ENCODE measurements around the gene PRKCG.

PRKCG gene

DNA sequence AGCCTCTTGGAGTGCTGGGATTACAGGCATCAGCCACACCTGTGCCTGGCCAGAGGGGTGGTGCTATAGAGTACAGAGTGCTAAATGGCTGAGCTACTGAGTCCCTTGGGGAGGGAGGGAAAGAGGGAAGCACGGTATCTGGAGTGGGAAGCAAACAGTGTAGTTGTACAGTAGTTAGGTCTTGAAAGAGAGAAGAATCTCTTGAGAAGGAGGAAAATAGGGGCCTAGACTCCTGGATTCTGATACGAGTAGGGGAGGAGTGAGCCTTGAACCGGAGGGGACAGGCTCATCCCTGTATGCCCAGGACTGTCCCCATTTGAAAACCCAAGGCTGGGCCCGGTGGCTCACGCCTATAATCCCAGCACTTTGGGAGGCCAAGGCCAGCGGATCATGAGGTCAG, 9.2 kb upstream of the PRKCG start:
- DNase-seq (no peak), ATAC-seq (no peak)

DNA sequence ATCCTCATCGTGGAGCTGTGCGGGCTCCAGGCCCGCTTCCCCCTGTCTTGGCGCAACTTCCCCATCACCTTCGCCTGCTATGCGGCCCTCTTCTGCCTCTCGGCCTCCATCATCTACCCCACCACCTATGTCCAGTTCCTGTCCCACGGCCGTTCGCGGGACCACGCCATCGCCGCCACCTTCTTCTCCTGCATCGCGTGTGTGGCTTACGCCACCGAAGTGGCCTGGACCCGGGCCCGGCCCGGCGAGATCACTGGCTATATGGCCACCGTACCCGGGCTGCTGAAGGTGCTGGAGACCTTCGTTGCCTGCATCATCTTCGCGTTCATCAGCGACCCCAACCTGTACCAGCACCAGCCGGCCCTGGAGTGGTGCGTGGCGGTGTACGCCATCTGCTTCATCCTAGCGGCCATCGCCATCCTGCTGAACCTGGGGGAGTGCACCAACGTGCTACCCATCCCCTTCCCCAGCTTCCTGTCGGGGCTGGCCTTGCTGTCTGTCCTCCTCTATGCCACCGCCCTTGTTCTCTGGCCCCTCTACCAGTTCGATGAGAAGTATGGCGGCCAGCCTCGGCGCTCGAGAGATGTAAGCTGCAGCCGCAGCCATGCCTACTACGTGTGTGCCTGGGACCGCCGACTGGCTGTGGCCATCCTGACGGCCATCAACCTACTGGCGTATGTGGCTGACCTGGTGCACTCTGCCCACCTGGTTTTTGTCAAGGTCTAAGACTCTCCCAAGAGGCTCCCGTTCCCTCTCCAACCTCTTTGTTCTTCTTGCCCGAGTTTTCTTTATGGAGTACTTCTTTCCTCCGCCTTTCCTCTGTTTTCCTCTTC, 8.0 kb upstream of the PRKCG start:
- ATAC-seq (no peak), DNase-seq (no peak)

DNA sequence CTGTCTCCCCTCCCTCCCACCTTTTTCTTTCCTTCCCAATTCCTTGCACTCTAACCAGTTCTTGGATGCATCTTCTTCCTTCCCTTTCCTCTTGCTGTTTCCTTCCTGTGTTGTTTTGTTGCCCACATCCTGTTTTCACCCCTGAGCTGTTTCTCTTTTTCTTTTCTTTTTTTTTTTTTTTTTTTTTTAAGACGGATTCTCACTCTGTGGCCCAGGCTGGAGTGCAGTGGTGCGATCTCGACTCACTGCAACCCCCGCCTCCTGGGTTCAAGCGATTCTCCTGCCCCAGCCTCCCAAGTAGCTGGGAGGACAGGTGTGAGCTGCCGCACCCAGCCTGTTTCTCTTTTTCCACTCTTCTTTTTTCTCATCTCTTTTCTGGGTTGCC, 7.4 kb upstream of the PRKCG start:
- ATAC-seq (no peak), DNase-seq (no peak)

DNA sequence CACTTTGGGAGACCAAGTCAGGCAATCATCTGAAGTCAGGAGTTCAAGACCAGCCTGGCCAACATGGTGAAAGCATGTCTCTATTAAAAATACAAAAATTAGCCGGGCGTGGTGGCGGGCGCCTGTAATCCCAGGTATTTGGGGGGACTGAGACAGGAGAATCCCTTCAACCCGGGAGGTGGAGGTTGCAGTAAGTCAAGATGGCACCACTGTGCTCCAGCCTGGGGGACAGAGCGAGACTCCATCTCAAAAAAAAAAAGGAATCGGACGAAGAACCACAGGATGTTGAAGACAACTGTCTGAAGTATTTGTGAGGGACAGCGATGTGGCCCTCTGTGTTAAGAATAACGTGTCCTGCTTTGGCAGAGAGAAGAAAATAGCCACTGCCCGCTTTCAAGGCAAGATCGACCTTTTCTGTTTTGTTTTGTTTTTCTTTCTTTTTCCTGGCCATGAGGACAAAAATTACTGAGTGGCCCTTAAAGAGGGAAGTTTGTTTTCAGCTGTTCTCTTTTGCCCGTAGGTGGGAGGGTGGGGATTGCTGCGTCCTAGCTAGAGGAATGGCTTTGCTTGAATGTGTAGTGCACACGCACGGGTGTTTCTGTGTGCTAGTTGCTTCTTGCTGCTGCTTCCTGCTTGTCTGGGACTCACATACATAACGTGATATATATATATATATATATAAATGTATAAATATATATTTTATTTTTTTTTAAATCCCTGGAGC, 6.2 kb upstream of the PRKCG start:
- DNase-seq = no peak
- ATAC-seq = no peak

DNA sequence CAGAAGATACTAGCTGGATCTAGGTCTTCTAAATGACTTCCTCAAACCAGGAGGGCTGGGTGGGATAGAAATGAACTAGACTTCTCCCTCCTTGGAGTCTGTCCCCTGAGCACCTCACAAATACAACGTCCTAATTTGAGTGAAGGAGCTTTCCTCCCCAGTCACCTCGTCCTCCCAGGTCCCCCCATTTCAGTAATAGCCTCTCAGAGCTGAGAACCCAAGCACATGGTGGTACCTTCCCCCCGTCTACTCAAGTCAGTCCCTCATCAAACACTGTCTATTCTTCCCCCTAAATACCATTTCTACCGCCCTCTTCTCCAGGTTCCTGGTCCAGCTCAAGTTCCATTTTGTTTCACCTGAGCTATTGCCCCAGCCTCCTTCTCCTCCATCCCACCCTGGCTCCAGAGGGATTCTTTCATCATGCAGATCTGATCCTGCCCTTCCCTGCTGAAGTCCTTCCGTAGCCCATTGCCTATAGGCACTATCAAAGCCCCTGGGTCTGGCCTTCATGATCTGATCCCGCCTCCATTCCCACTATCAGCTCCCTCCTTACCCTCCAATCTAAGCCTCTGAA, 5.3 kb upstream of the PRKCG start:
- no peak for ATAC-seq
- no peak for DNase-seq

DNA sequence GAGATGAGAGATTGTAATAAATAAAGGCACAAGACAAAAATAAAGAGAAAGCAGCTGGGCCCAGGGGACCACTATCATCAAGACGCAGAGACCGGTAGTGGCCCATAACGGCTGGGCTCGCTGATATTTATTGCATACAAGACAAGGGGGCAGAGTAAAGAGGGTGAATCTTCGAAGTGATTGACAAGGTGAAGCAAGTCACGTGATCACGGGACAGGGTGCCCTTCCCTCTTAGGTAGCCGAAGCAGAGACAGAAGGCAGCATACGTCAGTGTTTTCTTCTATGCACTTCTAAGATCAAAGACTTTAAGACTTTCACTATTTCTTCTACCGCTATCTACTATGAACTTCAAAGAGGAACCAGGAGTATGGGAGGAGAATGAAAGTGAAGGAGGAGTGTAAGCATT, 4.6 kb upstream of the PRKCG start:
- no peak for ATAC-seq
- DNase-seq = no peak

DNA sequence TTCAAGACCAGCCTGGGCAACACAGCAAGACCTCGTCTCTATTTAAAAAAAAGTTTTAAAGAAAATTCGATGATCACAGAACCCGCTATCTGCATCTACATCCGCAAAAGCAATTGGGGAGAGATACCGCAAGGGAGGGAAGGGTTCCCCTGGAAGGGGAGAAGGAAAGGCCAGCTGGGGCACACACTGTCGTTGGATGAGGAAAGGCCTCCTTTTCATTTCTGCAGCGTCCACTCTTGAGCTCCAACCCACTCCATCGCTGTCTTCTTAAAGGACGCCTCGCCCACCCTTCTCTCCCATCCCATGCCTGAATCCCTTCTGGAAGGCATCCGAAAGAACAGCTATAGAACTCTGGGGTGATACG, 3.2 kb upstream of the PRKCG start:
- no peak for ATAC-seq
- DNase-seq = no peak

DNA sequence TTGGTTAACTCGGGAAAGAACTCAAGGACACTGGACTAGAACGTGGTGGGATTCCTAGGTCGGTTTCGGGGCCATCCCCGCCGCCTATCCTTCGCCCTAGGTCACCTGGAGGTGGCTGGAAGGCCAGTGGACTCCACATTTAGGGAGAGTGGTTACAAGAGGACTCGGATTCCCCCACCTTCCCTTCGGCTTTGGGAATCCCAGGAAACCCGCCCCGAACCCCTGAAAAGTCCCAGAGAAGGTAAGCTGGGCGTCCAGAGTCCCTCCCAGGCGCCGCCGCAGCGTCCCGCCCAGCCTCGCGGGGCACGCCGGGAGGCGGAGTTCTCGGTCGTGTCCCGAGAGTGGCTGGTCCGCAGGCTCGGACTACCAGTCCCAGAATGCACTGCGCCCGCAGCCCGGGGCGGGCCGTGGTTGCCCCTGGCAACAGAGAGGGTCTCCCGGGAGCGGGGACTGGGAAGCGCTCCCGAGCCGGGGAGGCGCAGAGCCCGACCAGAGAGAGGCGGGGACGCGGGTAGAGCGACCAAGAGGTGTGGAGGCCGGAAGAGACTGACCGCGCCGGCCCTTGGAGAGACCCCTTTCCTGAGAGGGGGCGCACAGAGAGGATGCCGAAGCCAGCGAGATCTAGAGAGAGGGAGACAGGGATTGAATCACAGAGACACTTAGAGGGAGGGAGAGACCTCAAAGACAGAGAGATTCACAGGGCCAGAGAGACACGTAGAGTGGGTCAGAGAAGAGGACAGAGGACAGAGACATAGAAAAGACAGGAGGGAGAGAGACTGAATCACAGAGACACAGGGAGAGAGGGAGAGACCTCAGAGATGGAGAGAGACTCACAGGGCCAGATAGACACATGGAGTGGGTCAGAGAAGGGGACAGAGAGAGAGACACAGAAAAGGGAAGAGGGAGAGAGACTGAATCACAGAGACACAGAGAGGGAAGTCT, 2.6 kb upstream of the PRKCG start:
- peak; percentile 91 for DNase-seq
- peak; percentile 96 for ATAC-seq

DNA sequence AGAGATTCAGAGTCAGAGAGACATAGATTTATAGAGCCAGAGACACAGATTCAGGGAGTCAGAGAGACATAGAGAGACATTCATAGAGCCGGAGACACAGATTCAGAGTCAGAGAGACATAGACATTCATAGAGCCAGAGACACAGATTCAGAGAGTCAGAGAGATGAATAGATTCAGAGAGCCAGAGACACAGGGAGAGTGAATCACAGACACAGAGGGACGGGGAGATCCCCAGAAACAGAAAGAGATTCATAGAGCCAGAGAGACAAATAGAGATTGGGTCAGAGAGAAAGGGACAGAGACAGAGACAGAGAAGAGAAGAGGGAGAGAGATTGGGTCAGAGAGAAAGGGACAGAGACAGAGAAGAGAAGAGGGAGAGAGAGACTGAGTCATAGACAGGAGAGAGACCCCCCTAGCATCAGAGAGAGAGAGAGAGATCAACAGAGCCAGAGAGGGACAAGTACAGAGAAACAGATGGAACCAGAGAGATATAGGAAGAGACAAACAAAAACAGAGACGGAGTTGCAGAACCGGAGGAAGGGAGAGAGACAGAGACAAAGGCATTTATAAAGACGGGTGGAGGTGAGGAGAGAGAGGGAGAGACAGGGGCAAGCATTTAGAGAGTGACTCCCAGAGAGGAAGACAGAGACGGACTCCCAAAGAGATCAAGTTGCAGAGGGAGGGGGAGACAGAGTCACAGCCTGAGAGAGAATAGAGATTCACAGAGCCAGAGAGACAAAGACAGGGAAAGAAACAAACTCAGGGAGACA, 1.1 kb upstream of the PRKCG start:
- no peak for ATAC-seq
- no peak for DNase-seq

DNA sequence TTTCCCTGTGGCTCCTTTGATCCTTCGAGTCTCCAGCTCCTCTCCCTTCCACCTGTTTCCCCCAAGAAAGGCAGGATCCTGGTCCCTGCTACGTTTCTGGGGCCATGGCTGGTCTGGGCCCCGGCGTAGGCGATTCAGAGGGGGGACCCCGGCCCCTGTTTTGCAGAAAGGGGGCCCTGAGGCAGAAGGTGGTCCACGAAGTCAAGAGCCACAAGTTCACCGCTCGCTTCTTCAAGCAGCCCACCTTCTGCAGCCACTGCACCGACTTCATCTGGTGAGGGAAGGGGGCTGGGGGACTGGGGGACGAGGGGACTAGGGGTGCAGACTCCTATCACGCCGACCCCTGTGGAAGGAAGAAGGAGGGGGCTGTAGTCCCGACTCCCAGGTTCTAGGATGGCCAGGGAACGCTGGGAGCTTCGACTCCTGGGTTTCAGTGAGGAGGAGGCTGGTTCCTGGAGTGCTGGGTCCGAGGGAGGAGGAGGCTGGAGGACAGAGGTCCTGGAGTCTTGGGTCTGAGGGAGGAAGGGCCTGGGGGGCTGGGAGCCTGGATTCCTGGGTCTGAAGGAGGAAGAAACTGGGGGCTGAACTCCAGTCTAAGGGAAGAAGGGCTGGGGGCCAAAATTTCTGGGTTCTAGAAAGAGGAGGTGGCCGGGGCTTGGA, 524 bp downstream of the PRKCG start:
- ATAC-seq (no peak), DNase-seq (no peak)

DNA sequence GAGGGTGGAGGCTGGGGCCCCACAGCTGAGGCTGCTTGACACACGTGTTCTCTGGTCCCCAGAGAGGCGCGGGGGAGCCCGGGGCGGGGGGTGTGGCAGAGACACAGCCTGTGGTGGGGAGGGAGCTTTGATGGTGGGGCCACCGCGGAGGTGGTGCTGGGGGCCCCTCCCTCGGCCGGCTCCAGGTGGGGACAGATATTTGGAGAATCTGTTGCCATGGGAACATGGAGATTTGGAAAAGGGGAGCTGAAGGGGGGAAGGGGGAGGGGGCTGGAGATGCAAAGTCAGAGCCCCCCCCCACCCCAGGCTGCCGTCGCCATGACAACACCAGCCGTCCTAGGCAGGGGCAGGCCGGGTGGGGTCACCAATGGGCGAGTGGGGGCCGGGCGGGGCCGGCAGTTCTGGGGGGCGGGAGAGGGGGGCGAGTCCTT, 1.2 kb downstream of the PRKCG start:
- ATAC-seq (no peak), DNase-seq (no peak)

DNA sequence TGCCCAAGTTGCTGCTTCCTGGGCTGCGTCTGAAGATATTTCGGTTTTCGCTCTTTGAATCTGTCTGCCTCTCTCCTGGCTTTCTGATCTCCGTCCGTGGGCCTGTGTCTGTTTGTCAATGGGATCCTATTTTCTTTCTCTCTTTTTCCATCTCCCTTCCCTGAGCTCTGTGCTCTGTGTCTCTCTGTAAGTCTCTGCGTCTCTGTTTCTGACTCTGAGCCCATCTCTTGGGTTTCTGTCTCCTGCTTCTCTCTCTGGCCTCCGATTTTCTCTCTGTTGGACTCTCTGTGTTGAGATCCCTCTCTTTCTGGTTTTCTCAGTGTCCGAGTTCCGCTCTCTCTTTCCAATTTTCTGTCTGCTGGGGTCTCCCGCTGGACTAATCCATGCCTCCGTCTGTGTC, 1.7 kb downstream of the PRKCG start:
- ATAC-seq (no peak), DNase-seq (no peak)

DNA sequence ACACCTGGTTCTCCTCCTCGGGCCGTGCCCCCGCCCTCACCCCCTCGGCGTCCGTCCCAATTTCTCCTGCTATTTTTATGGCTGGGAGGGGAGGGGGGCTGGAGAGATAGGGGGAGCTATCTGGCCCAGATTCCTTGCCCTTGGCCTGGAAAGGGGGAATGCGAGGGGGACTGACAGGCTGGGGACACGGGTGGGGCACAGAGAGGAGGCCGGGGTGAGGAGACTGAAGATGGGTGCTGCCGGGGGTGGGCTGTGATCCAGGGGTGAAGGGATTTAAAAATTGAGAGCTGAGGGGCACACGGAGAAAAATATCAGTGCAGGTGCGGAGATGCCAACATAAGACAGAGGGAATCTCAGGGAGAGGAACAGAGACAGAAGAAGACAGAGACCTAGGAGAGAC, 2.3 kb downstream of the PRKCG start:
- ATAC-seq (no peak), DNase-seq (no peak)

DNA sequence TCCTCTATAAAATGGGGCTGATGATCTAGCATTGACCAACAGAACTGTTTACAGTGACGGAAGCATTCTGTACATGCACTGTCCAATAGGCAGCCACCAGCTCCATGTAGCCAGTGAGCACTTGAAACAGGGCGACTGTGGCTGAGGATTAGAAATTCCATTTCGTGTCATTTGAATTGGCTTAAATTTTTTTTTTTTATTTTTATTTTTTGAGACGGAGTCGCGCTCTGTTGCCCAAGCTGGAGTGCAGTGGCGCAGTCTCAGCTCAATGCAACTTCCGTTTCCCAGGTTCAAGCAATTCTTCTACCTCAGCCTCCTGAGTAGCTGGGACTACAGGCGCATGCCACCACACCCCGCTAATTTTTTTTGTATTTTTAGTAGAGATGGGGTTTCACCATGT, 3.0 kb downstream of the PRKCG start:
- ATAC-seq (no peak), DNase-seq (no peak)

DNA sequence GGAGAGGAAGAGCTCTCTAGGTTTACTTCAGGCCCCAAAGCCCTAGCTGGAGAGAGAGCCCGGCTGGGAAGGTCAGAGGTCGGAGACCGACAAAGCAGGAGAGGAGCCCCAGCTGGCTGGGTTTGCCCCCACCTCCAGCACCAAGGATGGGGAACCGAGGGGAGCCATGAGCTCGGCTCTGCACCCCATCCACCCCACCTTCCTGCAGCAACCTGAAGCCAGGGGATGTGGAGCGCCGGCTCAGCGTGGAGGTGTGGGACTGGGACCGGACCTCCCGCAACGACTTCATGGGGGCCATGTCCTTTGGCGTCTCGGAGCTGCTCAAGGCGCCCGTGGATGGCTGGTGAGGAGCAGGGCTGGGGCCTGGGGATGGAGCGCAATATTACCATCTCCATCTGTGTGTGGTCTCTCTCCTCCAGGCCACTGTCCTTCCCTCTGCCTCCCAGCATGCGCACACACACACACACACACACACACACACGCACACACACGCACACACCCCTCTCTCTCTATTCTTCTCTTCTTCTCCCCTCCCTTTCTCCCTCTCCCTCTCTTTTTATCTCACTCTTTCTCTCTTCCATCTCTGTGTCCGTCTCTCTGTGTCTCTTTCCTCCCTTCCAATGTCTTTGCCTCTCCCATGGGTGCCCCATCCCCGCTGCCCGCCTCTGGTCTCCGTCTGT, 10.4 kb downstream of the PRKCG start:
- ATAC-seq = no peak

DNA sequence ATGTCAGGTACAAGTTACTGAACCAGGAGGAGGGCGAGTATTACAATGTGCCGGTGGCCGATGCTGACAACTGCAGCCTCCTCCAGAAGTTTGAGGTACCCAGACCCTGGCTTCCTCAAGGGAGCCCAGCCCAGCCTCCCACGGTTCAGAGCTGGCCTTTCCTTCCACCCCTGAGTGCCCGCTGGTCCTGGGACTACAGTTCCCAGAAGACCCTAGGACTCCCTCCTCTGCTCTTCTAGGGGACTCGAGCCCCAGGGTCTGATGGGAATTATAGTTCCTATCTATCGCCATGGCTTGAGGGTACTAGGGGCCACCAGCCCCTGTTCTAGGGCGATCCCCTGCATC, 11.0 kb downstream of the PRKCG start:
- ATAC-seq (peak; percentile 32), DNase-seq (no peak)

More for the DNA sequence above, 10.4 kb downstream of the PRKCG start:
- no peak for DNase-seq

DNA sequence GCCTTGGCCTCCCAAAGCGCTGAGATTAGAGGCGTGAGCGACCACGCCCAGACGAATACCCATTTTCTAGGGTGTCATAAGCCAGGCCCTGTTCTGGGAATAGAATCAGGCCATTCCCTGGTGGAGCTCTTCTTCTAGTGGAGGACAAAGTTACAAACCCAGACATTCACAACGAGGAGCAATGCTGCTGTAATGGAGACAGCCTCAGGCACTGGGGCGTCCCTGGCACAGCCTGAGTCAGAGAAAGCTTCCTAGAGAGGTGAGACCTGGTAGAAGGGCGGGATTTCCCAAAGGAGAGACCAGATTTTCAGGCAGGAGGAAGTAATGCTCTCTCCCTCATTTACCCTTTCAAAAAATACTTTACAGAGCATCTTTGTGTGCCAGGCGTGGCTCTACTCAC, 12.7 kb downstream of the PRKCG start:
- no peak for ATAC-seq
- no peak for DNase-seq

DNA sequence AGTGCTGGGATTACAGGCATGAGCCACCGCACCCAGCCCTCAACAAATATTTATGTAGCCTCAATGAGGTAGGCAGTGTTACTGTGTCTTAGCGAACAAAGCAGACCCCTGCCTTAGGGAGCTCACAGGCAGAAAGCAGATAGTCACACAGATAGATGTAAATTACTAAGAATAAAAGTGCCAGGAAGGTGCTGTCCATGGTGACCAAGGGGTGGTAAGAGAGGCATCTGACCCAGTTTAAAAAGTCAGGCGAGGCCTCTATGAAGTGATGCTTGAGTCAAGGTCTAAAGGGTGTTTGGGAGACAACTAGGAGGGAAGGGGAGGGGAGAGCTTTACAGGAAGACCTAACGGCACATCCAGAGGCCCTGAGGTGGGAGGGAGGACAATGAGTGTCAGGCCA, 14.7 kb downstream of the PRKCG start:
- no peak for ATAC-seq
- DNase-seq = no peak

DNA sequence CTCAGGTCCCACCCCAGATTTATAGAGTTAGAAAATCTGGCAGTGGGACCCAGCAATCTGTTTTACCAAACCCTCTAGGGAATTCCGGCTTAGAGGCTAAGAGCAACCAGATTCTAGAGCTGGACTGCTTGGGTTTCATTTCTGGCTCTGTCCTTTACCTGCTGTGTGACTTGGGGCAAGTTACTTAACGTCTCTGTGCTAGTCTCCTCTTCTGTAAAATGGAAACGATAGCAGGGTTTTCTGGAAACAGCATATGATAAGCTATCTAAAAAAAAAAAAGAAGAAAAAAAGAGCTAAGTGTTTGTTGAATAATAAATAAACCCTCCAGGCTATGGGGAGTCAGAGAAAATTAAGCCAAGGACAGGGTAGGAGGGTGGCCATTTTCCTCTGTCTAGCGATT, 15.5 kb downstream of the PRKCG start:
- DNase-seq (no peak), ATAC-seq (no peak)

DNA sequence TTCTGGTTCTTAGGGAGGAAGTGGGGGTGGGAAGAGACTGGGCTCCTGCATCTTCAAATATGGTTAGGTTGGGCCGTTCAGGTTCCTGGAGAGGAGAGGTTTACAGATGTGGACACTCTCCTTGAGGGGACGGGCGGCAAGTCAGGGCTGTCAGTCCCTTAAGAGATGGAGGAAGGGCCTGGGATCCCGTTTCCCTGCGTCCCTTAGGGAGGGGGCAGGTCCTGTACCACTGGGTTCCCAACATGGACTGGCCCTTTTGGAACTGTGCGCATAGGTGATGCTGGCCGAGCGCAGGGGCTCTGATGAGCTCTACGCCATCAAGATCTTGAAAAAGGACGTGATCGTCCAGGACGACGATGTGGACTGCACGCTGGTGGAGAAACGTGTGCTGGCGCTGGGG, 16.2 kb downstream of the PRKCG start:
- no peak for ATAC-seq
- DNase-seq = no peak
